ENCODE measurements around the gene KDM6A.
"Not testable (repeated sequence)": the region's sequence is repeated elsewhere in the genome, so short reads cannot be mapped to it uniquely, and the experiment has no call there.

The KDM6A gene

DNA sequence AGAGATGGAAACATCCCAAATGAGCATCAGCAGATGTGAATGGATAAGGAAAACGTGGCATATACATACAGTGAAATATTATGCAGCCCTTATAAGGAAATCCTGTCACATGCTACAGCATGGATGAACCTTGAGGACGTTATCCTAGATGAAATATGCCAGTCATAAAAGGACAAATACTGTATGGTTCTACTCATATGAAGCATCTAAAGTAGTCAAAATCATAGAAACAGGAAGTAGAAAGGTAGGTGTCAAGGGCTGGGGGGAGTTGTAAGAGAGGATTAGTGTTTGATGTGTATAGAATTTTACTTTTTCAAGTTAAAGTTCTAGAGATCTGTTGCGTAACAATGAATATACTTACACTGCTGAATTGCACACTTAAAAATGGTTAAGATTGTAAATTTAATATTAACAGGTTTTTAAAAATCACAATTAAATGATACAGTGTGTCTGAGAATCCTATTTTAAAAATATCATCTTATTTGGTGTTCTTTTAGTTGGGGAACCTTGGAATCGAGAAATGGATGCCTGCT, 58.5 kb downstream of the KDM6A start:
- DNase-seq, result no peak

DNA sequence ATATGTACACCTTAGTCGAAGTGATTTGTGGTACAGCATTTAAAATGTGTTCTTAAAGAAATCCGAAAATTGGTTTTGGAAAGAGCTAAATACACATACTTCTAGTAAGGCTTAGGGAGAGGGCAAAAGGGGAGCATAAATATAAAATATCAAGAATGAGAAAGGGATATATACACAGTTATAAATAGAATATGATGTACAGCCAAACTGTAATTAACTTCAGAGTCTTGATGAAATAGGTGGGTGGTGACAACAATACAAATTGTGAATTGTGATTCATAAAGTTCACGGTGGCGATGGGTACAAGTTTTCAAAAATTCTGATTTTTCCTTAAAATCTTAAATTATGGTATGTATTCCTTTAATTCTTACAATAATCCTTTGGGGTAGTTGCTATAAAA, 62.2 kb downstream of the KDM6A start:
- DNase-seq, result no peak

- no peak for DNase-seq
These were observed 62.7 kb downstream of the KDM6A start for GRCh38 chrX:44935640-44936039.

- DNase-seq, result no peak
These were observed 64.6 kb downstream of the KDM6A start for GRCh38 chrX:44937606-44938005.

- DNase-seq, result no peak
These were observed 65.1 kb downstream of the KDM6A start for GRCh38 chrX:44938111-44938510.

DNA sequence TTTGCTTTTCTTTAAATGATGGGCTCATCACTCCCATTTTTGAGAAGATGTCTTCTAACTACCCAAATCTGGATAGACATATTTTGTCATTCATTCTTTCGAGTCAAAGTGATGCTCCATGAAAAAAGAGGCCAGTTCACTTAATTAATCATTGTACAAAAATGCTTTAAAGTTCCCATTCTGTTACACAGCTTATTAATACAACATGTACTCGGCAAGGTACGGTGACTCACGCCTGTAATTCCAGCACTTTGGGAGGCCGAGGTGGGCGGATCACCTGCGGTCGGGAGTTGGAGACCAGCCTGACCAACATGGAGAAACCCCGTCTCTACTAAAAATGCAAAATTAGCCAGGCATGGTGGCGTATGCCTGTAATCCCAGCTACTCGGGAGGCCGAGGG, 67.6 kb downstream of the KDM6A start:
- not testable (repeated sequence) for DNase-seq

DNA sequence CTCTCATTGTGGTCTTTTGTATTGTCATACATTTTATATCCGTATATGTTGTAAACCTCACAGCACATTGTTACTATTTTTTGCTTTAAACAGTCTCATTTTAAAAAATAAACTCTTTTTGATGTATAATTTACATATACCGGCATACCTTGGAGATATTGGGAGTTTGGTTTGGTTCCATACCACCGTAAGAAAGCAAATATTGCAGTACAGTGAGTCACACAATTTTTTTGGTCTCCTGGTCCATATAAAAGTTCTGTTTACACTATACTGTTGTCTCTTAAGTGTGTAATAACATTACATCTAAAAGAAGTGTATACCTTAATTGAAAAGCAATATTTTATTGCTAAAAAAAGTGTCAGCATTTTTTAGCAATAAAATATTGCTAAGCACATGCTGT, 70.0 kb downstream of the KDM6A start:
- no peak for DNase-seq

- DNase-seq, result no peak
These were observed 71.9 kb downstream of the KDM6A start for GRCh38 chrX:44944894-44945293.

- no peak for DNase-seq
These were observed 72.7 kb downstream of the KDM6A start for GRCh38 chrX:44945736-44946135.

- DNase-seq, result no peak
These were observed 73.8 kb downstream of the KDM6A start for GRCh38 chrX:44946771-44947170.

- DNase-seq, result no peak
These were observed 75.0 kb downstream of the KDM6A start for GRCh38 chrX:44947995-44948394.

- DNase-seq, result no peak
These were observed 75.4 kb downstream of the KDM6A start for GRCh38 chrX:44948406-44948805.

GRCh38 chrX:44949125-44949524, 76.1 kb downstream of the KDM6A start:
- no peak for DNase-seq

DNA sequence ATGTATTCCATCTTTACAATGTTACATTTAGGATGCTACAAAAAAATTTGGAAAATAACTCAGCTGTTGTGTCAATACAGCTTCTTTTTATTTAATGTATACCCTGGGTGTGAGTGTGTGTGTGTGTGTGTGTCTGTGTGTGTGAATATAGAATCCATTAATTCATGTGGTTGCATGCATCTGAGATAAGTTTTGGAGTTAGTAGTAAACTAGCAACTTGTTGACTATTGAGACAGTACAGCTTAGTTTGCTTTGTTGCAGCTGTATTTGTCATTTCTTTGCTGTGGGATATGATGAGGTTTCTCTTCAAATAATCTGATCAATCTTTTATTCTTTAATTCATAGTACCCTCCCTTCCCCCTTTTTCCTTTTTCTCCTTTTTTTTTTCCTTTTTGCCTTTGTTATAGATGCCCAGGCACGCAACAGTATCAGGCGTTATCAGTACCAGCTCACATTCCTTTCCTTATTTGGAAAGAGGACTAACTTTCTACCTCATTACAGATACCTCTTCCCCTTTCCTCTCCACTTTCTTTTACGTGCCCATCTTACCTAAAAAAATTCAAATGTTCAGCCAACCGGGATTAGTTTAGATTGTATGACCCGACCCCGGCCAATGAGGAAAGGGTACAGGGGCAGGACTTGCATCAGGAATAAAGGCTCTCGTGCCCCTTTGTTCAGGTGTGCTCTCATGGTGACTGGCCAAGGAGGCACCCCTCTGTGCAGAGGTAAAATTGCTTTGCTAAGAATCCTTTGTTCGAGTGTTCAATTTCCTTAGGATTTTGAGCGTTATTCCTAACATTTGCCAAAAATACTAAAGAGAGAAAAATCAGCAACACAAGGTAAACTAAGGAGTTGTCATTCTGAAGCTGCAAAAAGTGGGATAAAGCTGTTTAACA, 77.7 kb downstream of the KDM6A start:
- DNase-seq, result not testable (repeated sequence)

GRCh38 chrX:44951572-44952067, 78.6 kb downstream of the KDM6A start:
- no peak for DNase-seq

- DNase-seq, result no peak
These were observed 79.5 kb downstream of the KDM6A start for GRCh38 chrX:44952329-44953027.

GRCh38 chrX:44953734-44954502, 80.9 kb downstream of the KDM6A start:
- no peak for DNase-seq

- no peak for DNase-seq
These were observed 81.6 kb downstream of the KDM6A start for GRCh38 chrX:44954562-44954961.

DNA sequence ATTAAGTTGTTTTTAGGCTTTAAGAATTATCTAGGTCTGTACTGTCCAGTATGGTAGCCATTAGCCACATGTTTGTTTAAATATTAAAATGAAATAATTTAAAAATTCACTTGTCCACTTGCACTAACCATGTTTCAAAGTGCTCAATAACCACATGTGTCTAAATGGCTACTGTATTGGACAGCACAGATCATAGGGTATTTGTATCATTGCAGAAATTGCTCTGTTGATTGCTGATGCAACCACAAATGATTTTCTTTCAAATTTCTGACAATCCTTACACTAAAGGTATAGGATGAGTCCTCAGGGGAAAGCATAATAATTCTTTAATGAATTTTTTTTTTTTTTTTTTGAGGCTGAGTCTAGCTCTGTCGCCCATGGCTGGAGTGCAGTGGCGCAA, 84.9 kb downstream of the KDM6A start:
- DNase-seq, result no peak

DNA sequence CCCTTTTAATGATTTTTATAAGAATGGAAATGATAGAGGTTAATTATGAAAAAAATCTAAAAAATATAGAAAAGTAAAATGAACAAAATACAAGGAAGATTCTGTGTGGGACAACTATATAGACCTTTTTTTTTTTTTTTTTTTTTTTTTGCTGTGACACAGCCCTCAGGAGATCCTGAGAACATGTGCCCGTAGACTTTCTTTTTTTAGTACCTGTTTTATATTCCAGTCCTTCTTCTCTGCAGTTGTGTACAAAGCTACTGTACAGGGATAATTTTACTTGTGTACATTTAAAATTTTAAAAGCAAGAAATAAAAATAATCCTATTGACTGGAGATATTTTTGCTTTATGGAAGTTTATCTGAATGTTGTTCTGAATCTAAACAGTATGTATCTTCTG, 85.5 kb downstream of the KDM6A start:
- DNase-seq, result no peak

DNA sequence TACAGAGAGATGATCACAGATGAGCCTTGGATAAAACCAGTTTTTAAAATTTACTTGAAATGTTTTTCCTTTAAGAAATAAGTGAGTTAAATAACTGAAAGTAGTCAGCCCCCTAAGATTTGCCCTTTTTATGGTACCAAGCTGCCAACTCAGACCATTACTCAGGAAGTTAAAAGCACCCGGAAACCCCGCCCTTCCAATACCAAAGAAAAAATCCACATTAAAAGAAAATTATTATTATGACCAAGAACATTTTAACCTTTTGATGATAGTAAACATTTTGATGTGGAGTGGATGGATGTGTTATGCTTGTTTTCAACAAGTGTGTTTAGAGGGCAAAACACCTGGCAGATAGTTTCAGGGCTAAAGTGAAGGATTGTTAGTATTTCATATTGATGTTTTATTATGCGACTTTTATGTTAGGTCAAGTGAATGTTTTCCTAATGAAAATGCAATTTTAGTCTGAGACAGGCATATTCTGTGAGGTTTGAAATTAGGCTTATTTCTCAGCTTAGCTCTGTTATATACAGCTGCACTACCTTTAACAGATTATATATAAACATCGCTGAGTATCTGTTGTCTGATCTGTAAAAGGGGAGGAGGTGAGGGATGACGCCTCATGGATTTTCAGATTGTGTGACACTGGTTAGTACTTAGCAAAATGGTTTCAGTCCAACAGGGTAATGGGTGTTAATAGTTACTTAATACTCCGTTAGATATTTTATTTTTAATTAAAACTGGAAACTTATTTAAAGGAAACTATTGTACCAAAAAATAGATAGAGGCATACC, 89.0 kb downstream of the KDM6A start:
- DNase-seq, result no peak

DNA sequence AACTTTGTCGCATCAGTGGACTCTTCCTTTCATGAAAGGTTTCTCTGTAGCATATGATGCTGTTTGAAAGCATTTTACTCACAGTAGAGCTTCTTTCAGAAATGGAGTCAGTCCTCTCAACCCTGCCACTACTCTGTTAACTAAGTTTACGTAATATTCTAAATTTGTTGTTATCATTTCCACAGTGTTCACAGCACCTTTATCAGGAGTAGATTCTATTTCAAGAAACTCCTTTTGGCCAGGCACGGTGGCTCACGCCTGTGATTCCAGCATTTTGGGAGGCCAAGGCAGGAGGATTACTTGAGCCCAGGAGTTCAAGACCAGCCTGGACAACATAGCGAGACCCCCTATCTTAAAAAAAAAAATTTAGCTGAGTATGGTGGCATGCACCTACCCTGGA, 90.0 kb downstream of the KDM6A start:
- no peak for DNase-seq

All from RPMI8226 (cell line).